Myocyte (in vitro differentiated cells): ENCODE measurements around the gene TNFRSF8. TPM values are rescaled to one million over a fixed set of nuclear protein-coding genes. Genes with fewer than 3 reads are reported as not detected.

Experiments used
- DNase-seq: peaks from one replicate; pipeline ENCODE4 v3.0.0-alpha.2; 2012; ENCODE audit warnings: low read depth
- total RNA-seq: library from RNA; depleted of rRNA; stranded (reverse); fragments of >200 nt; gene quantifications from 2 replicates; pipeline ENCODE4 v1.2.3, GENCODE V29; 2014

Gene TNFRSF8
- total RNA-seq, 1 donor from 2014 or later = 0.16 TPM

GRCh38 chr1:12153181-12153785 is 90.2 kb downstream of the TNFRSF8 start:
- peak; percentile 62 for DNase-seq

- DNase-seq = no peak
These were observed 92.2 kb downstream of the TNFRSF8 start for GRCh38 chr1:12155328-12155727.

- DNase-seq = no peak
These were observed 94.5 kb downstream of the TNFRSF8 start for GRCh38 chr1:12157366-12158231.

GRCh38 chr1:12158357-12159092 is 95.4 kb downstream of the TNFRSF8 start:
- DNase-seq = no peak

- DNase-seq = no peak
These were observed 96.7 kb downstream of the TNFRSF8 start for GRCh38 chr1:12159816-12160215.

- no peak for DNase-seq
These were observed 98.2 kb downstream of the TNFRSF8 start for GRCh38 chr1:12161324-12161661.

- DNase-seq = peak; percentile 93
These were observed 98.8 kb downstream of the TNFRSF8 start for GRCh38 chr1:12161662-12162458.

- DNase-seq = no peak
These were observed 99.5 kb downstream of the TNFRSF8 start for GRCh38 chr1:12162459-12163137.

GRCh38 chr1:12163210-12163609 is 100.1 kb downstream of the TNFRSF8 start:
- no peak for DNase-seq

- no peak for DNase-seq
These were observed 101.1 kb downstream of the TNFRSF8 start for GRCh38 chr1:12164210-12164609.

- DNase-seq = no peak
These were observed 102.2 kb downstream of the TNFRSF8 start for GRCh38 chr1:12165342-12165741.

- DNase-seq = peak; percentile 38
These were observed 103.9 kb downstream of the TNFRSF8 start, which contains the start of gene TNFRSF1B for GRCh38 chr1:12166834-12167492. Gene TNFRSF1B (plus strand): TSS chr1:12166991. CDS start chr1:12167092, 101 bp downstream.

- no peak for DNase-seq
These were observed 104.7 kb downstream of the TNFRSF8 start for GRCh38 chr1:12167493-12168429.

GRCh38 chr1:12168451-12169160 is 105.5 kb downstream of the TNFRSF8 start:
- no peak for DNase-seq

- DNase-seq = no peak
These were observed 106.5 kb downstream of the TNFRSF8 start for GRCh38 chr1:12169442-12170135.

- DNase-seq = peak; percentile 25
These were observed 107.2 kb downstream of the TNFRSF8 start for GRCh38 chr1:12170263-12170671.

- no peak for DNase-seq
These were observed 108.3 kb downstream of the TNFRSF8 start for GRCh38 chr1:12171206-12172041.
